Activated CD4-positive, alpha-beta memory T cell treated with anti-CD3 and anti-CD28 coated beads for 36 hours (primary cell): ENCODE measurements around the gene EPB41L3. TPM values are rescaled to one million over a fixed set of nuclear protein-coding genes. Genes with fewer than 3 reads are reported as not detected.

Experiments
- CTCF ChIA-PET: fragments of 350-600 bp; sonication (Branson Sonifier 250); formaldehyde crosslinking; loops from one replicate; lab custom pipeline; 2021; ENCODE audit warnings: antibody characterized with exemption, inconsistent platforms; lab: Charles Lee
- POLR2A ChIA-PET: fragments of 350-600 bp; sonication (Branson Sonifier 250); formaldehyde crosslinking; loops from one replicate; lab custom pipeline; 2021; ENCODE audit warnings: antibody characterized with exemption; lab: Charles Lee
- DNase-seq: peaks from one replicate; pipeline ENCODE4 v3.0.0-alpha.2; 2020
- H3K27ac Mint-ChIP-seq: one replicate; pipeline ENCODE4 v1.8.0; 2021; ENCODE audit warnings: mixed read lengths
- H3K27me3 Mint-ChIP-seq: one replicate; pipeline ENCODE4 v1.8.0; 2021; ENCODE audit warnings: mixed read lengths
- H3K36me3 Mint-ChIP-seq: one replicate; pipeline ENCODE4 v1.8.0; 2021; ENCODE audit warnings: mixed read lengths
- H3K4me1 Mint-ChIP-seq: one replicate; pipeline ENCODE4 v1.8.0; 2021; ENCODE audit warnings: low read depth, mixed read lengths
- H3K4me3 Mint-ChIP-seq: one replicate; pipeline ENCODE4 v1.8.0; 2021; ENCODE audit warnings: mild to moderate bottlenecking, mixed read lengths
- H3K9me3 Mint-ChIP-seq: one replicate; pipeline ENCODE4 v1.8.0; 2021; ENCODE audit warnings: mixed read lengths
- intact Hi-C: fragments of 100-400 bp; cut with micrococcal nuclease; formaldehyde crosslinking; loops from one replicate; pipeline ENCODE4 v1.15.1; 2023
- total RNA-seq, 2 experiments: library from RNA; stranded (reverse); gene quantifications; one replicate each; pipeline ENCODE4 v1.2.3, GENCODE V29; 2021

Gene EPB41L3
- total RNA-seq, 2 experiments from 2014 or later = 0.77 to 0.88 TPM

- intact Hi-C loops = no loop called here
- no peaks in the 10 kb centered on the region for H3K9me3 Mint-ChIP-seq
- no peaks in the 10 kb centered on the region for H3K4me1 Mint-ChIP-seq
- H3K36me3 Mint-ChIP-seq = no peaks in the 10 kb centered on the region
- no peak overlapping the region for H3K27ac Mint-ChIP-seq
- ChIA-PET CTCF (no interaction called here), POLR2A (no interaction called here)
- no peak for DNase-seq
- H3K4me3 Mint-ChIP-seq = no peak overlapping the region
- peaks cover 3% of the 10 kb centered on the region for H3K27me3 Mint-ChIP-seq
Measured at GRCh38 chr18:5431836-5432575, 111.8 kb downstream of the EPB41L3 start.

- H3K27me3 Mint-ChIP-seq = peaks cover 3% of the 10 kb centered on the region
- H3K4me3 Mint-ChIP-seq = no peak overlapping the region
- intact Hi-C loops = no loop called here
- CTCF ChIA-PET = no interaction called here
- H3K27ac Mint-ChIP-seq = no peak overlapping the region
- H3K36me3 Mint-ChIP-seq = no peaks in the 10 kb centered on the region
- POLR2A ChIA-PET = no interaction called here
- no peaks in the 10 kb centered on the region for H3K4me1 Mint-ChIP-seq
- no peak for DNase-seq
- no peaks in the 10 kb centered on the region for H3K9me3 Mint-ChIP-seq
Measured at GRCh38 chr18:5430131-5430530, 113.7 kb downstream of the EPB41L3 start.

GRCh38 chr18:5429681-5430080, 114.1 kb downstream of the EPB41L3 start:
- Mint-ChIP-seq H3K9me3 (no peaks in the 10 kb centered on the region), H3K36me3 (no peaks in the 10 kb centered on the region), H3K27ac (no peak overlapping the region), H3K4me1 (peaks cover 2% of the 10 kb centered on the region), H3K27me3 (peaks cover 3% of the 10 kb centered on the region), H3K4me3 (no peak overlapping the region)
- intact Hi-C loops = no loop called here
- POLR2A ChIA-PET = no interaction called here
- DNase-seq = no peak
- CTCF ChIA-PET = no interaction called here

- Mint-ChIP-seq H3K4me3 (no peak overlapping the region), H3K27ac (no peak overlapping the region), H3K4me1 (peaks cover 2% of the 10 kb centered on the region), H3K27me3 (peaks cover 8% of the 10 kb centered on the region), H3K9me3 (no peaks in the 10 kb centered on the region), H3K36me3 (no peaks in the 10 kb centered on the region)
- CTCF ChIA-PET = interaction anchor here (0.7 kb wide), 1 partner anchor 60 kb away, joined by 3 read pairs; no protein-coding TSS in a partner anchor
- POLR2A ChIA-PET = no interaction called here
- DNase-seq = no peak
- intact Hi-C loops = no loop called here
Measured at GRCh38 chr18:5425721-5426120, 118.1 kb downstream of the EPB41L3 start.

- Mint-ChIP-seq H3K4me1 (peaks cover 2% of the 10 kb centered on the region), H3K27ac (no peak overlapping the region), H3K27me3 (peaks cover 8% of the 10 kb centered on the region), H3K4me3 (no peak overlapping the region), H3K36me3 (no peaks in the 10 kb centered on the region), H3K9me3 (no peaks in the 10 kb centered on the region)
- no peak for DNase-seq
- intact Hi-C loops = no loop called here
- ChIA-PET POLR2A (no interaction called here), CTCF (interaction anchor here (0.7 kb wide), 1 partner anchor 60 kb away, joined by 3 read pairs; no protein-coding TSS in a partner anchor)
Measured at GRCh38 chr18:5424903-5425664, 118.7 kb downstream of the EPB41L3 start.

- no peaks in the 10 kb centered on the region for H3K9me3 Mint-ChIP-seq
- peaks cover 10% of the 10 kb centered on the region for H3K27me3 Mint-ChIP-seq
- CTCF ChIA-PET = no interaction called here
- H3K36me3 Mint-ChIP-seq = no peaks in the 10 kb centered on the region
- intact Hi-C loops = no loop called here
- DNase-seq = no peak
- POLR2A ChIA-PET = no interaction called here
- H3K4me1 Mint-ChIP-seq = peaks cover 2% of the 10 kb centered on the region
- no peak overlapping the region for H3K27ac Mint-ChIP-seq
- no peak overlapping the region for H3K4me3 Mint-ChIP-seq
Measured at GRCh38 chr18:5422626-5423025, 121.2 kb downstream of the EPB41L3 start.

- POLR2A ChIA-PET = no interaction called here
- Mint-ChIP-seq H3K9me3 (no peaks in the 10 kb centered on the region), H3K4me3 (no peak overlapping the region), H3K27me3 (peaks cover 10% of the 10 kb centered on the region), H3K27ac (no peak overlapping the region), H3K4me1 (peaks cover 5% of the 10 kb centered on the region), H3K36me3 (no peaks in the 10 kb centered on the region)
- CTCF ChIA-PET = no interaction called here
- intact Hi-C loops = no loop called here
- no peak for DNase-seq
Measured at GRCh38 chr18:5421981-5422380, 121.8 kb downstream of the EPB41L3 start.

- Mint-ChIP-seq H3K9me3 (no peaks in the 10 kb centered on the region), H3K27me3 (peaks cover 11% of the 10 kb centered on the region), H3K27ac (no peak overlapping the region), H3K4me1 (peaks cover 5% of the 10 kb centered on the region), H3K4me3 (no peak overlapping the region), H3K36me3 (no peaks in the 10 kb centered on the region)
- DNase-seq = no peak
- ChIA-PET POLR2A (no interaction called here), CTCF (no interaction called here)
- intact Hi-C loops = no loop called here
Measured at GRCh38 chr18:5420906-5421305, 122.9 kb downstream of the EPB41L3 start.

GRCh38 chr18:5419601-5420000, 124.2 kb downstream of the EPB41L3 start:
- Mint-ChIP-seq H3K4me1 (peaks cover 3% of the 10 kb centered on the region), H3K4me3 (no peak overlapping the region), H3K27ac (no peak overlapping the region), H3K9me3 (no peaks in the 10 kb centered on the region), H3K36me3 (no peaks in the 10 kb centered on the region), H3K27me3 (peaks cover 14% of the 10 kb centered on the region)
- POLR2A ChIA-PET = interaction anchor here (0.5 to 0.8 kb wide), 2 partner anchors 9 to 124 kb away, joined by 3 to 7 read pairs; no protein-coding TSS in a partner anchor
- CTCF ChIA-PET = no interaction called here
- intact Hi-C loops = no loop called here
- DNase-seq = no peak

- no peak overlapping the region for H3K27ac Mint-ChIP-seq
- no peaks in the 10 kb centered on the region for H3K9me3 Mint-ChIP-seq
- no peaks in the 10 kb centered on the region for H3K36me3 Mint-ChIP-seq
- no peak overlapping the region for H3K4me3 Mint-ChIP-seq
- peaks cover 3% of the 10 kb centered on the region for H3K4me1 Mint-ChIP-seq
- CTCF ChIA-PET = no interaction called here
- peaks cover 14% of the 10 kb centered on the region for H3K27me3 Mint-ChIP-seq
- DNase-seq = no peak
- POLR2A ChIA-PET = interaction anchor here (0.5 to 0.8 kb wide), 2 partner anchors 9 to 123 kb away, joined by 3 to 7 read pairs; no protein-coding TSS in a partner anchor
- intact Hi-C loops = no loop called here
Measured at GRCh38 chr18:5419030-5419429, 124.8 kb downstream of the EPB41L3 start.

GRCh38 chr18:5417342-5417741, 126.5 kb downstream of the EPB41L3 start:
- peaks cover 11% of the 10 kb centered on the region for H3K27me3 Mint-ChIP-seq
- H3K27ac Mint-ChIP-seq = no peak overlapping the region
- intact Hi-C loops = no loop called here
- H3K4me3 Mint-ChIP-seq = no peak overlapping the region
- ChIA-PET CTCF (no interaction called here), POLR2A (no interaction called here)
- peaks cover 3% of the 10 kb centered on the region for H3K4me1 Mint-ChIP-seq
- no peaks in the 10 kb centered on the region for H3K36me3 Mint-ChIP-seq
- no peaks in the 10 kb centered on the region for H3K9me3 Mint-ChIP-seq
- DNase-seq = no peak

GRCh38 chr18:5416112-5416511, 127.7 kb downstream of the EPB41L3 start:
- intact Hi-C loops = no loop called here
- H3K27ac Mint-ChIP-seq = no peak overlapping the region
- no peaks in the 10 kb centered on the region for H3K9me3 Mint-ChIP-seq

More at GRCh38 chr18:5416112-5416511, 127.7 kb downstream of the EPB41L3 start:
- POLR2A ChIA-PET = no interaction called here
- CTCF ChIA-PET = no interaction called here
- DNase-seq = no peak
- H3K36me3 Mint-ChIP-seq = no peaks in the 10 kb centered on the region
- peaks cover 3% of the 10 kb centered on the region for H3K4me1 Mint-ChIP-seq
- H3K4me3 Mint-ChIP-seq = no peak overlapping the region
- peaks cover 10% of the 10 kb centered on the region for H3K27me3 Mint-ChIP-seq
